H7 (cell line): Measurements from ENCODE around the gene SLC24A3. TPM values are rescaled to one million over a fixed set of nuclear protein-coding genes. Genes with fewer than 3 reads are reported as not detected.

Source experiments
- DNase-seq: peaks from one replicate; pipeline ENCODE4 v3.0.0; 2012
- H3K27me3 ChIP-seq: 2 replicates; pipeline ENCODE4 v1.6.0; 2011; ENCODE audit warnings: mild to moderate bottlenecking, low read length; ENCODE audit not compliant: control insufficient read depth, insufficient read depth
- H3K36me3 ChIP-seq: replicated peaks from 2 replicates; pipeline ENCODE4 v1.5.1; 2011; ENCODE audit warnings: low read length; ENCODE audit not compliant: control insufficient read depth, insufficient read depth
- H3K4me3 ChIP-seq: 2 replicates; pipeline ENCODE4 v1.5.1; 2011; ENCODE audit warnings: low read depth, mild to moderate bottlenecking, control low read depth, low read length, moderate library complexity; ENCODE audit not compliant: insufficient read depth
- total RNA-seq: library from RNA; depleted of rRNA; stranded (reverse); fragments of >200 nt; shearing (Covaris generic); gene quantifications from 2 replicates; pipeline ENCODE4 v1.2.3, GENCODE V29; 2014

SLC24A3 gene
- total RNA-seq, 1 experiment from 2014 or later: 0.48 TPM

GRCh38 chr20:19321176-19321575 lies 108.7 kb downstream of the SLC24A3 start:
- H3K4me3 ChIP-seq: no peak overlapping the region
- no peaks in the 10 kb centered on the region for H3K36me3 ChIP-seq
- H3K27me3 ChIP-seq: no peaks in the 10 kb centered on the region
- no peak for DNase-seq

GRCh38 chr20:19322061-19322985 lies 109.9 kb downstream of the SLC24A3 start:
- Histone ChIP-seq H3K27me3 (no peaks in the 10 kb centered on the region), H3K36me3 (no peaks in the 10 kb centered on the region), H3K4me3 (no peak overlapping the region)
- no peak for DNase-seq

- Histone ChIP-seq H3K36me3 (no peaks in the 10 kb centered on the region), H3K27me3 (no peaks in the 10 kb centered on the region), H3K4me3 (no peak overlapping the region)
- DNase-seq: no peak
These were observed 115.0 kb downstream of the SLC24A3 start for GRCh38 chr20:19327401-19327800.

- Histone ChIP-seq H3K27me3 (no peaks in the 10 kb centered on the region), H3K4me3 (no peak overlapping the region), H3K36me3 (no peaks in the 10 kb centered on the region)
- peak; percentile 24 for DNase-seq
These were observed 116.2 kb downstream of the SLC24A3 start for GRCh38 chr20:19328676-19329075.

- H3K4me3 ChIP-seq: no peak overlapping the region
- no peaks in the 10 kb centered on the region for H3K27me3 ChIP-seq
- no peaks in the 10 kb centered on the region for H3K36me3 ChIP-seq
- DNase-seq: no peak
These were observed 117.6 kb downstream of the SLC24A3 start for GRCh38 chr20:19330038-19330437.

- DNase-seq: no peak
- Histone ChIP-seq H3K36me3 (no peaks in the 10 kb centered on the region), H3K4me3 (no peak overlapping the region)
These were observed 118.3 kb downstream of the SLC24A3 start for GRCh38 chr20:19330731-19331130.

GRCh38 chr20:19333563-19333962 lies 121.1 kb downstream of the SLC24A3 start:
- no peaks in the 10 kb centered on the region for H3K36me3 ChIP-seq
- H3K4me3 ChIP-seq: no peak overlapping the region
- H3K27me3 ChIP-seq: no peaks in the 10 kb centered on the region
- DNase-seq: no peak

More at GRCh38 chr20:19330731-19331130, 118.3 kb downstream of the SLC24A3 start:
- no peaks in the 10 kb centered on the region for H3K27me3 ChIP-seq

GRCh38 chr20:19335341-19335740 lies 122.9 kb downstream of the SLC24A3 start:
- no peak overlapping the region for H3K4me3 ChIP-seq
- H3K36me3 ChIP-seq: no peaks in the 10 kb centered on the region
- no peaks in the 10 kb centered on the region for H3K27me3 ChIP-seq
- no peak for DNase-seq

GRCh38 chr20:19335916-19336315 lies 123.5 kb downstream of the SLC24A3 start:
- H3K27me3 ChIP-seq: no peaks in the 10 kb centered on the region
- no peak overlapping the region for H3K4me3 ChIP-seq
- DNase-seq: no peak
- H3K36me3 ChIP-seq: no peaks in the 10 kb centered on the region

GRCh38 chr20:19336631-19337030 lies 124.2 kb downstream of the SLC24A3 start:
- H3K36me3 ChIP-seq: no peaks in the 10 kb centered on the region
- H3K27me3 ChIP-seq: no peaks in the 10 kb centered on the region
- DNase-seq: no peak
- no peak overlapping the region for H3K4me3 ChIP-seq

- Histone ChIP-seq H3K36me3 (no peaks in the 10 kb centered on the region), H3K4me3 (no peak overlapping the region), H3K27me3 (no peaks in the 10 kb centered on the region)
- no peak for DNase-seq
These were observed 125.9 kb downstream of the SLC24A3 start for GRCh38 chr20:19338380-19338779.

- Histone ChIP-seq H3K4me3 (no peak overlapping the region), H3K36me3 (no peaks in the 10 kb centered on the region), H3K27me3 (no peaks in the 10 kb centered on the region)
- no peak for DNase-seq
These were observed 126.5 kb downstream of the SLC24A3 start for GRCh38 chr20:19338960-19339359.

GRCh38 chr20:19341348-19342053 lies 129.1 kb downstream of the SLC24A3 start:
- Histone ChIP-seq H3K36me3 (no peaks in the 10 kb centered on the region), H3K27me3 (no peaks in the 10 kb centered on the region), H3K4me3 (no peak overlapping the region)
- DNase-seq: no peak

- H3K36me3 ChIP-seq: no peaks in the 10 kb centered on the region
- no peaks in the 10 kb centered on the region for H3K27me3 ChIP-seq
- no peak overlapping the region for H3K4me3 ChIP-seq
- DNase-seq: no peak
These were observed 131.9 kb downstream of the SLC24A3 start for GRCh38 chr20:19344341-19344740.

- H3K36me3 ChIP-seq: no peaks in the 10 kb centered on the region
- H3K27me3 ChIP-seq: no peaks in the 10 kb centered on the region
- no peak overlapping the region for H3K4me3 ChIP-seq
- DNase-seq: no peak
These were observed 135.6 kb downstream of the SLC24A3 start for GRCh38 chr20:19347943-19348456.
